GM23338 (cell line): Measurements from ENCODE around the gene ABR. TPM values are rescaled to one million over a fixed set of nuclear protein-coding genes. Genes with fewer than 3 reads are reported as not detected.

Source experiments
- ATAC-seq: fragments of 200-7000 bp; cut with Tn5 transposase; 3 replicates; pipeline ENCODE4 v1.9.1; 2020
- DNase-seq: peaks from one replicate; pipeline ENCODE4 v3.0.0-alpha.2; 2015; ENCODE audit warnings: low spot score
- H2AFZ ChIP-seq: fragments of 200-600 bp; sonication (generic); 2 replicates; pipeline ENCODE4 v1.8.0; 2016; ENCODE audit warnings: antibody characterized with exemption, mild to moderate bottlenecking, moderate library complexity
- H3F3A ChIP-seq: fragments of 200-600 bp; sonication (generic); replicated peaks from 2 replicates; pipeline ENCODE4 v1.8.0; 2017; ENCODE audit warnings: antibody characterized with exemption, mixed run types, low read depth
- H3K27ac ChIP-seq: fragments of 200-600 bp; sonication (generic); 2 replicates; pipeline ENCODE4 v1.6.1; 2016; ENCODE audit warnings: low read depth
- H3K27me3 ChIP-seq: fragments of 200-600 bp; sonication (generic); 2 replicates; pipeline ENCODE4 v1.8.0; 2016; ENCODE audit warnings: mild to moderate bottlenecking, mixed run types, moderate library complexity; ENCODE audit not compliant: insufficient read depth
- H3K36me3 ChIP-seq: fragments of 200-600 bp; sonication (generic); 2 replicates; pipeline ENCODE4 v1.8.0; 2016; ENCODE audit warnings: mild to moderate bottlenecking; ENCODE audit not compliant: insufficient read depth
- H3K4me1 ChIP-seq: fragments of 200-600 bp; sonication (generic); 2 replicates; pipeline ENCODE4 v1.8.0; 2016; ENCODE audit warnings: mild to moderate bottlenecking, moderate library complexity; ENCODE audit not compliant: insufficient read depth
- H3K4me2 ChIP-seq: fragments of 200-600 bp; sonication (generic); 2 replicates; pipeline ENCODE4 v1.7.1; 2017; ENCODE audit warnings: mixed run types
- H3K4me3 ChIP-seq: fragments of 200-600 bp; sonication (generic); 2 replicates; pipeline ENCODE4 v1.6.1; 2016; ENCODE audit warnings: mixed run types
- H3K79me2 ChIP-seq: fragments of 200-600 bp; sonication (generic); replicated peaks from 2 replicates; pipeline ENCODE4 v1.8.0; 2017; ENCODE audit warnings: mild to moderate bottlenecking; ENCODE audit not compliant: insufficient read depth
- H3K9me2 ChIP-seq: fragments of 200-600 bp; sonication (generic); 2 replicates; pipeline ENCODE4 v1.8.0; 2017; ENCODE audit not compliant: insufficient read depth
- H4K20me1 ChIP-seq: fragments of 200-600 bp; sonication (generic); replicated peaks from 2 replicates; pipeline ENCODE4 v1.8.0; 2017; ENCODE audit warnings: mild to moderate bottlenecking; ENCODE audit not compliant: insufficient read depth
- H3K27ac Mint-ChIP-seq: 2 replicates; pipeline ENCODE4 v1.8.0; 2020; ENCODE audit warnings: inconsistent platforms, mild to moderate bottlenecking, moderate library complexity, mixed read lengths
- H3K27me3 Mint-ChIP-seq: 3 replicates; pipeline ENCODE4 v1.8.0; 2022; ENCODE audit warnings: low read depth, mild to moderate bottlenecking, moderate library complexity, mixed read lengths, inconsistent platforms; ENCODE audit not compliant: insufficient read depth, poor library complexity
- H3K36me3 Mint-ChIP-seq: 3 replicates; pipeline ENCODE4 v1.8.0; 2021; ENCODE audit warnings: low read depth, mild to moderate bottlenecking, inconsistent platforms, moderate library complexity, mixed read lengths
- H3K4me1 Mint-ChIP-seq: 3 replicates; pipeline ENCODE4 v1.8.0; 2020; ENCODE audit warnings: mild to moderate bottlenecking, inconsistent platforms, mixed read lengths
- H3K4me3 Mint-ChIP-seq: 3 replicates; pipeline ENCODE4 v1.8.0; 2021; ENCODE audit warnings: moderate library complexity, mild to moderate bottlenecking, inconsistent platforms, mixed read lengths
- H3K9me3 Mint-ChIP-seq: 3 replicates; pipeline ENCODE4 v1.8.0; 2020; ENCODE audit warnings: moderate library complexity, mild to moderate bottlenecking, inconsistent platforms, mixed read lengths
- CREB1 ChIP-seq: fragments of 250-450 bp; sonication (Bioruptor Pico); IDR thresholded peaks from 2 replicates; pipeline ENCODE4 v1.5.0; 2020; ENCODE audit warnings: low read depth, mild to moderate bottlenecking, moderate library complexity
- EZH2 ChIP-seq: fragments of 200-600 bp; sonication (generic); IDR thresholded peaks from one replicate; pipeline ENCODE4 v1.8.0; 2017; ENCODE audit warnings: antibody characterized with exemption, mild to moderate bottlenecking, low read depth; ENCODE audit not compliant: unreplicated experiment
- EZH2phosphoT487 ChIP-seq: fragments of 200-600 bp; sonication (generic); IDR thresholded peaks from one replicate; pipeline ENCODE4 v1.8.1; 2018; ENCODE audit warnings: antibody characterized with exemption; ENCODE audit not compliant: unreplicated experiment
- JUNB ChIP-seq: IDR thresholded peaks from one replicate; pipeline ENCODE4 v1.6.1; 2016; ENCODE audit warnings: antibody characterized with exemption; ENCODE audit not compliant: unreplicated experiment
- NANOG ChIP-seq: IDR thresholded peaks from 2 replicates; pipeline ENCODE4 v1.6.1; 2016; ENCODE audit warnings: antibody characterized with exemption, borderline replicate concordance
- POLR2AphosphoS5 ChIP-seq: IDR thresholded peaks from 2 replicates; pipeline ENCODE4 v1.6.1; 2016; ENCODE audit warnings: antibody characterized with exemption, low read depth
- STAT1 ChIP-seq: IDR thresholded peaks from one replicate; pipeline ENCODE4 v1.6.1; 2016; ENCODE audit warnings: antibody characterized with exemption; ENCODE audit not compliant: unreplicated experiment
- ZNF114 ChIP-seq: fragments of 250-450 bp; sonication (Bioruptor Pico); IDR thresholded peaks from 2 replicates; pipeline ENCODE4 v1.5.0; 2020; ENCODE audit warnings: mild to moderate bottlenecking, moderate library complexity
- ZNF331 ChIP-seq: fragments of 250-450 bp; sonication (Bioruptor Pico); IDR thresholded peaks from 2 replicates; pipeline ENCODE4 v1.5.0; 2020; ENCODE audit warnings: low read depth, mild to moderate bottlenecking, moderate library complexity
- polyA plus RNA-seq: library from polyadenylated mRNA; unstranded; fragments of >200 nt; fragmentation: Nextera tagmentation; extraction: Ambion mirVana; gene quantifications from 2 replicates; pipeline ENCODE4 v1.2.1, GENCODE V29; 2016
- total RNA-seq: library from RNA; depleted of rRNA; stranded (reverse); fragments of >200 nt; shearing (Covaris generic); gene quantifications from 2 replicates; pipeline ENCODE4 v1.2.3, GENCODE V29; 2014
- TF ChIP-seq, protein P1 (sequence below): fragments of 250-450 bp; sonication (Bioruptor Pico); IDR thresholded peaks from 2 replicates; pipeline ENCODE4 v1.5.0; 2020; ENCODE audit warnings: mild to moderate bottlenecking, moderate library complexity
- TF ChIP-seq, protein P2 (sequence below): IDR thresholded peaks from one replicate; pipeline ENCODE4 v1.6.1; 2018; ENCODE audit warnings: antibody characterized with exemption; ENCODE audit not compliant: unreplicated experiment
- TF ChIP-seq, protein P3 (sequence below), 2 experiments: fragments of 200-600 bp in 1 of 2; sonication (generic) in 1 of 2; conservative IDR thresholded peaks; 2 replicates each; pipeline versions ENCODE4 v1.5.1 to v1.6.1; 2016 to 2017; ENCODE audit warnings: antibody characterized with exemption in 2 of 2, low read depth in 2 of 2, mild to moderate bottlenecking in 2 of 2, moderate library complexity in 1 of 2

ABR gene
- total and polyA plus RNA-seq, 2 experiments from 2014 or later = 15.0 to 27.7 TPM

DNA sequence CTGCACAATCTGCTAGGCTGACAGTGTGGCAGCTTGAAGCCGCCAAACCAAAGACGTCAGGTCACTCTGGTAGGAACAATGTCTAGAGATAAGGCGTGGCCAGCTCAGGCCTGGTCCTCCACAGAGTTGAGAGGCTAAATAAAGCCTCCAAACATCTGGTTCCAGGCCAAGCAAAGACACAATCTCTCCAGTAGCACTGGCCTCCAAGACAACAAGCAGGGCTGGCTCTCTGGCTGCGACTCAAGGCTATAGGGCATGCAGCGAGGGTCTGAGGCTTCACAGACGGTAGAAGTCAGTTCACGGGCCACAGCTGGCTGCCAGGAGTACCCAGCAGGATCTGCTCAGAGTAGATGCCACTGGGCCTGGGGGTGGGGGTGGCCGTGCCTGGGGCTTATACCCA is 75.6 kb downstream of the ABR start:
- Histone ChIP-seq H3K9me2 (no peaks in the 10 kb centered on the region), H3K36me3 (no peaks in the 10 kb centered on the region), H3K27me3 (no peaks in the 10 kb centered on the region), H3K79me2 (no peaks in the 10 kb centered on the region), H2AFZ (no peak overlapping the region), H4K20me1 (peaks cover 2% of the 10 kb centered on the region; the same call in 1 of the 2 replicates), H3K4me2 (no peak overlapping the region), H3K4me3 (no peak overlapping the region), H3F3A (no peaks in the 10 kb centered on the region), H3K4me1 (peaks cover 10% of the 10 kb centered on the region), H3K27ac (no peak overlapping the region)
- TF ChIP-seq EZH2phosphoT487 (no peak), POLR2AphosphoS5 (no peak), JUNB (no peak), STAT1 (no peak), ZNF331 (CRISPR knock-in tag) (no peak), ZNF114 (CRISPR knock-in tag) (no peak), NANOG (no peak), CREB1 (CRISPR knock-in tag) (no peak), EZH2 (no peak)
- TF ChIP-seq, protein P1, sequence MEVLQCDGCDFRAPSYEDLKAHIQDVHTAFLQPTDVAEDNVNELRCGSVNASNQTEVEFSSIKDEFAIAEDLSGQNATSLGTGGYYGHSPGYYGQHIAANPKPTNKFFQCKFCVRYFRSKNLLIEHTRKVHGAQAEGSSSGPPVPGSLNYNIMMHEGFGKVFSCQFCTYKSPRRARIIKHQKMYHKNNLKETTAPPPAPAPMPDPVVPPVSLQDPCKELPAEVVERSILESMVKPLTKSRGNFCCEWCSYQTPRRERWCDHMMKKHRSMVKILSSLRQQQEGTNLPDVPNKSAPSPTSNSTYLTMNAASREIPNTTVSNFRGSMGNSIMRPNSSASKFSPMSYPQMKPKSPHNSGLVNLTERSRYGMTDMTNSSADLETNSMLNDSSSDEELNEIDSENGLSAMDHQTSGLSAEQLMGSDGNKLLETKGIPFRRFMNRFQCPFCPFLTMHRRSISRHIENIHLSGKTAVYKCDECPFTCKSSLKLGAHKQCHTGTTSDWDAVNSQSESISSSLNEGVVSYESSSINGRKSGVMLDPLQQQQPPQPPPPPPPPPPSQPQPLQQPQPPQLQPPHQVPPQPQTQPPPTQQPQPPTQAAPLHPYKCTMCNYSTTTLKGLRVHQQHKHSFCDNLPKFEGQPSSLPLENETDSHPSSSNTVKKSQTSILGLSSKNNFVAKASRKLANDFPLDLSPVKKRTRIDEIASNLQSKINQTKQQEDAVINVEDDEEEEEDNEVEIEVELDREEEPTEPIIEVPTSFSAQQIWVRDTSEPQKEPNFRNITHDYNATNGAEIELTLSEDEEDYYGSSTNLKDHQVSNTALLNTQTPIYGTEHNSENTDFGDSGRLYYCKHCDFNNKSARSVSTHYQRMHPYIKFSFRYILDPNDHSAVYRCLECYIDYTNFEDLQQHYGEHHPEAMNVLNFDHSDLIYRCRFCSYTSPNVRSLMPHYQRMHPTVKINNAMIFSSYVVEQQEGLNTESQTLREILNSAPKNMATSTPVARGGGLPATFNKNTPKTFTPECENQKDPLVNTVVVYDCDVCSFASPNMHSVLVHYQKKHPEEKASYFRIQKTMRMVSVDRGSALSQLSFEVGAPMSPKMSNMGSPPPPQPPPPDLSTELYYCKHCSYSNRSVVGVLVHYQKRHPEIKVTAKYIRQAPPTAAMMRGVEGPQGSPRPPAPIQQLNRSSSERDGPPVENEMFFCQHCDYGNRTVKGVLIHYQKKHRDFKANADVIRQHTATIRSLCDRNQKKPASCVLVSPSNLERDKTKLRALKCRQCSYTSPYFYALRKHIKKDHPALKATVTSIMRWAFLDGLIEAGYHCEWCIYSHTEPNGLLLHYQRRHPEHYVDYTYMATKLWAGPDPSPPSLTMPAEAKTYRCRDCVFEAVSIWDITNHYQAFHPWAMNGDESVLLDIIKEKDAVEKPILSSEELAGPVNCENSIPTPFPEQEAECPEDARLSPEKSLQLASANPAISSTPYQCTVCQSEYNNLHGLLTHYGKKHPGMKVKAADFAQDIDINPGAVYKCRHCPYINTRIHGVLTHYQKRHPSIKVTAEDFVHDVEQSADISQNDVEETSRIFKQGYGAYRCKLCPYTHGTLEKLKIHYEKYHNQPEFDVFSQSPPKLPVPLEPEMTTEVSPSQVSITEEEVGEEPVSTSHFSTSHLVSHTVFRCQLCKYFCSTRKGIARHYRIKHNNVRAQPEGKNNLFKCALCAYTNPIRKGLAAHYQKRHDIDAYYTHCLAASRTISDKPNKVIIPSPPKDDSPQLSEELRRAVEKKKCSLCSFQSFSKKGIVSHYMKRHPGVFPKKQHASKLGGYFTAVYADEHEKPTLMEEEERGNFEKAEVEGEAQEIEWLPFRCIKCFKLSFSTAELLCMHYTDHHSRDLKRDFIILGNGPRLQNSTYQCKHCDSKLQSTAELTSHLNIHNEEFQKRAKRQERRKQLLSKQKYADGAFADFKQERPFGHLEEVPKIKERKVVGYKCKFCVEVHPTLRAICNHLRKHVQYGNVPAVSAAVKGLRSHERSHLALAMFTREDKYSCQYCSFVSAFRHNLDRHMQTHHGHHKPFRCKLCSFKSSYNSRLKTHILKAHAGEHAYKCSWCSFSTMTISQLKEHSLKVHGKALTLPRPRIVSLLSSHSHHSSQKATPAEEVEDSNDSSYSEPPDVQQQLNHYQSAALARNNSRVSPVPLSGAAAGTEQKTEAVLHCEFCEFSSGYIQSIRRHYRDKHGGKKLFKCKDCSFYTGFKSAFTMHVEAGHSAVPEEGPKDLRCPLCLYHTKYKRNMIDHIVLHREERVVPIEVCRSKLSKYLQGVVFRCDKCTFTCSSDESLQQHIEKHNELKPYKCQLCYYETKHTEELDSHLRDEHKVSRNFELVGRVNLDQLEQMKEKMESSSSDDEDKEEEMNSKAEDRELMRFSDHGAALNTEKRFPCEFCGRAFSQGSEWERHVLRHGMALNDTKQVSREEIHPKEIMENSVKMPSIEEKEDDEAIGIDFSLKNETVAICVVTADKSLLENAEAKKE (CRISPR knock-in tag) = no peak
- TF ChIP-seq, protein P2, sequence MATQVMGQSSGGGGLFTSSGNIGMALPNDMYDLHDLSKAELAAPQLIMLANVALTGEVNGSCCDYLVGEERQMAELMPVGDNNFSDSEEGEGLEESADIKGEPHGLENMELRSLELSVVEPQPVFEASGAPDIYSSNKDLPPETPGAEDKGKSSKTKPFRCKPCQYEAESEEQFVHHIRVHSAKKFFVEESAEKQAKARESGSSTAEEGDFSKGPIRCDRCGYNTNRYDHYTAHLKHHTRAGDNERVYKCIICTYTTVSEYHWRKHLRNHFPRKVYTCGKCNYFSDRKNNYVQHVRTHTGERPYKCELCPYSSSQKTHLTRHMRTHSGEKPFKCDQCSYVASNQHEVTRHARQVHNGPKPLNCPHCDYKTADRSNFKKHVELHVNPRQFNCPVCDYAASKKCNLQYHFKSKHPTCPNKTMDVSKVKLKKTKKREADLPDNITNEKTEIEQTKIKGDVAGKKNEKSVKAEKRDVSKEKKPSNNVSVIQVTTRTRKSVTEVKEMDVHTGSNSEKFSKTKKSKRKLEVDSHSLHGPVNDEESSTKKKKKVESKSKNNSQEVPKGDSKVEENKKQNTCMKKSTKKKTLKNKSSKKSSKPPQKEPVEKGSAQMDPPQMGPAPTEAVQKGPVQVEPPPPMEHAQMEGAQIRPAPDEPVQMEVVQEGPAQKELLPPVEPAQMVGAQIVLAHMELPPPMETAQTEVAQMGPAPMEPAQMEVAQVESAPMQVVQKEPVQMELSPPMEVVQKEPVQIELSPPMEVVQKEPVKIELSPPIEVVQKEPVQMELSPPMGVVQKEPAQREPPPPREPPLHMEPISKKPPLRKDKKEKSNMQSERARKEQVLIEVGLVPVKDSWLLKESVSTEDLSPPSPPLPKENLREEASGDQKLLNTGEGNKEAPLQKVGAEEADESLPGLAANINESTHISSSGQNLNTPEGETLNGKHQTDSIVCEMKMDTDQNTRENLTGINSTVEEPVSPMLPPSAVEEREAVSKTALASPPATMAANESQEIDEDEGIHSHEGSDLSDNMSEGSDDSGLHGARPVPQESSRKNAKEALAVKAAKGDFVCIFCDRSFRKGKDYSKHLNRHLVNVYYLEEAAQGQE = no peak
- TF ChIP-seq, protein P3, sequence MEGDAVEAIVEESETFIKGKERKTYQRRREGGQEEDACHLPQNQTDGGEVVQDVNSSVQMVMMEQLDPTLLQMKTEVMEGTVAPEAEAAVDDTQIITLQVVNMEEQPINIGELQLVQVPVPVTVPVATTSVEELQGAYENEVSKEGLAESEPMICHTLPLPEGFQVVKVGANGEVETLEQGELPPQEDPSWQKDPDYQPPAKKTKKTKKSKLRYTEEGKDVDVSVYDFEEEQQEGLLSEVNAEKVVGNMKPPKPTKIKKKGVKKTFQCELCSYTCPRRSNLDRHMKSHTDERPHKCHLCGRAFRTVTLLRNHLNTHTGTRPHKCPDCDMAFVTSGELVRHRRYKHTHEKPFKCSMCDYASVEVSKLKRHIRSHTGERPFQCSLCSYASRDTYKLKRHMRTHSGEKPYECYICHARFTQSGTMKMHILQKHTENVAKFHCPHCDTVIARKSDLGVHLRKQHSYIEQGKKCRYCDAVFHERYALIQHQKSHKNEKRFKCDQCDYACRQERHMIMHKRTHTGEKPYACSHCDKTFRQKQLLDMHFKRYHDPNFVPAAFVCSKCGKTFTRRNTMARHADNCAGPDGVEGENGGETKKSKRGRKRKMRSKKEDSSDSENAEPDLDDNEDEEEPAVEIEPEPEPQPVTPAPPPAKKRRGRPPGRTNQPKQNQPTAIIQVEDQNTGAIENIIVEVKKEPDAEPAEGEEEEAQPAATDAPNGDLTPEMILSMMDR (conservative IDR thresholded peaks at IDR 0.05; ENCODE audit: low read depth in 2 of 2) = no peak
- ATAC-seq = no peak
- Mint-ChIP-seq H3K27ac (no peak overlapping the region), H3K4me1 (peaks cover 11% of the 10 kb centered on the region), H3K4me3 (no peak overlapping the region), H3K9me3 (no peaks in the 10 kb centered on the region), H3K27me3 (peaks cover 8% of the 10 kb centered on the region), H3K36me3 (0 out of 3 replicates have a peak, but pooled peaks cover 6% of the 10 kb centered on the region)
- no peak for DNase-seq
